NCI-H2029 (cell line): Measurements from ENCODE around the gene SNX3.
"Not testable (repeated sequence)": the region's sequence is repeated elsewhere in the genome, so short reads cannot be mapped to it uniquely, and the experiment has no call there.

Experiments
- DNase-seq: peaks from one replicate; lab custom pipeline; 2025; lab: John Stamatoyannopoulos, UW

The SNX3 gene

DNA sequence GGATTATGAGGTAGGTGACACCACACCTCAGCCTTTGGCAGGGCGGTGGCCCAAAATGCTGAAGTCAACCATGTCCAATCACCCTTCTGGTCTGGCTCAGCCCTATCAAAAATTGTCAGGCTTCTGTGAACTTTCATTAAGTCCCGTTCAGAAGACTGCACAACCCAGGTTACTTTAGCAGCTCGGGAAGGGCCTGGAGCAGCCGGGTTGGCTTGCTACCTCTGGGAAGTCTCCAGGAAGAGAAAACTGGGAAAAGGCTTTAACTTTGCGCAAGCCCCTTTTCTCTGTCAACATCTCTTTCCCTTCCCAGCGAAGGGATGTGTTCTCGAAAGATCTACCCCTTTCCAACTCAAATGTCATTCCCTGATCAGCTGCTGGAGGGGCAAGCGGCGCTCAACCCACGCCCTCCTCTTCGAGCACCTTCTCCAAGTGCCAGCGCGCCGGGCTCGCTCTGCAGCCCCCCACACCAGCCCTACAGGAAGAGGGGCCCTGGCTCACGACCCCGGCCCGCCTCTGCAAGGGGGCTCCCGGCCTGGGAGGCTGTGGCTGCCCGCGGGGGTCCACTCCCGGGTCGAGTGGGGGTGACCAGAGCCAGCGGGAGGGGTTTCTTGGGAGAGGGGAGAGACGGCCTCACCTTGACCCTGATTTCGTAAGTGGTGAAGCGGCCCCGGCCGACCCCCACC lies 573 bp downstream of the SNX3 start:
- no peak for DNase-seq

DNA sequence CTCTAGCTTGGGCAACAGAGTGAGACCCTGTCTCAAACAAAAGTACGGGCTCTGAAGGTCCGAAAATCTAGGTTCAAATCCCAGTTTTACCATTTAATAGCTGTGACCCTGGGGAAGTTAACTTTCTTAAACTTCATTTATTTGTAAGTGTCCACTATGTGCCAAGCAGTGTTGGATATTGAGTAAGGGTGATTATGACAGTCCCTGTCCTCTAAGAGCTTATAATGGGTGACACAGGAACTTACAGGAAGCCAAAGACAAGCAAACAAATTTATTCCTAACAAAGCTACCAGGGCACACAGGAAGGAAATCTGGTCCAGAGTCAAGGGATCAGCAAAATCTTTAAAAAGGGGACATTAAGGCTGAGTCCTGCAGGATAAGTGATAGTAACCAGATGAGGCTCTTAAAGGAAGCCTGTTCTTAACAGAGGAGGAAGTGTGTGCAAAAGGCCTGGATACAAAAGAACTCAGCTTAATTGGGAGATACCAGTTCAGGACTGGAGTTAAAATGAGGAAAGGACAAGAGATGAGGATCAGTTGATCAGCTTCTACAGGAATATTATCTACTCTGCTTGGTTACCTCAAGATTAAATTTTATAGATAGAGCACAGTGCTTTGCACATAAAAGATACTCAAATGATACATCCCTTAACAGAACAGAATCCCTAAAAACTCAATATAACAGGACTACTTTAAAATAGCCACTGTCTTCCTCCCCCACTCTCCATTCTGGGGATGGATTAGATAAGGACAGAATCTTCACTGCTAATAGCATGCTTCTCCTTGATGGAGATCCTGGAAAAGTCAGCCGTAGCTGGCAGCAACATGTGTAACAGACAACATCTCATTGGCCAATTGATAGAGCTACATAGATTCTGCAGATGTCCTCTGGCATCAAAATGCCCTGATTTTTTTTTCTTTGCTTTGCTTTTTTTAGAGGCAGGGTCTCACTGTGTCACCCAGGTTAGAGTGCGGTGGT lies 6.1 kb downstream of the SNX3 start:
- DNase-seq, result no peak

DNA sequence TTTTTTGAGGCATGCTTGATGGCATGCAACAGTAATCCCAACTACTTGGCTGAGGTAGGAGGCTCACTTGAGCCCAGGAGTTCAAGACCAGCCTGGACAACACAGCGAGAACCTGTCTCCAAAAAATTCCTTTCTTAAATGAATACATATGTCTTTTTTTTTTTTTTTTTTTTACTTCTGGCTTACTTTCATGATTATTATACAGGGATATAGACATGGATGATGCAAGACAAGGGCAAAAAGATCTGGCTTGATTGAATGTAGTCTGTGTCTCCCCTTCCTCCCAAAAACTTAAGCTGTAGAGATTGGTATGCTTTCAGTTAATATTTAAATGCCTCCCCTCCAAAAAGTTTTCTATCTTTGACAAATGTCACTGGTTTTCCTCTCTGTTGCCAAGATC lies 7.6 kb downstream of the SNX3 start:
- DNase-seq, result no peak

DNA sequence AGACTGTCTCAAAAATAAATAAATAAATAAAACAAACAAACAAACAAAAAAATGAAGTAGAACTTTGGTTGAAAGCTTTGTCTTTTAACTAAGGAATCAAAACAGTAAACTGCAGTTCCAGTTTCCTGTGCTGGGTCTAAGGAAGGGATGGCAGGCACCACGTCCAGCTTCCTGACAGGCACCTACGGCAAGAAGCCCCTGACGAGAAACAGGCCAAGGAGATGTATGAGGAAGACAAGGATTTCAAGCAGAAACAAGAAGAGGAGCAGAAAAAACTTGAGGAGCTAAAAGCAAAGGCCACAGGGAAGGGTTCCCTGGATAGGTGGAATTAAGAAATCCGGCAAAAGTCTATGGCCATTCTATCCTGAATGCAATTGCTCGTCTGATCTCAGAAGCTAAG lies 8.8 kb downstream of the SNX3 start:
- no peak for DNase-seq

DNA sequence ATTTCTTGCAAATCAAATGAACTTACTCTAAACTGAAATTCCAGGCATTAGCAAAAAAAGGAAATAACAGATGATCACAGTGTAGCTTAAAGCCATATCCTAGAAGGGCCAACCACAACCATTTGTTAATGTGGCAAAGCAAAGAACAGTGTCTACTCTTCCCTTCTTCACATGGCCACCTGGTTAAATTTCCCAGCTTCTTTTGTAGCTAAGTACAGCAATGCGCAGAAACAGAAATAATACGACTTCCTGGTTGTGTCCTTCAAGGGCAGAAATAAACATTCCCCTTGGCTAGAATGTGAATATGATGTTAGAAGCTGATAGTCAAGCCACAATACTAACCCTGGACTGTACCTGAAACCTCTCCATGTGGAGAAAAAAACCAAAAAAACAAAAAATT lies 9.6 kb downstream of the SNX3 start:
- no peak for DNase-seq

DNA sequence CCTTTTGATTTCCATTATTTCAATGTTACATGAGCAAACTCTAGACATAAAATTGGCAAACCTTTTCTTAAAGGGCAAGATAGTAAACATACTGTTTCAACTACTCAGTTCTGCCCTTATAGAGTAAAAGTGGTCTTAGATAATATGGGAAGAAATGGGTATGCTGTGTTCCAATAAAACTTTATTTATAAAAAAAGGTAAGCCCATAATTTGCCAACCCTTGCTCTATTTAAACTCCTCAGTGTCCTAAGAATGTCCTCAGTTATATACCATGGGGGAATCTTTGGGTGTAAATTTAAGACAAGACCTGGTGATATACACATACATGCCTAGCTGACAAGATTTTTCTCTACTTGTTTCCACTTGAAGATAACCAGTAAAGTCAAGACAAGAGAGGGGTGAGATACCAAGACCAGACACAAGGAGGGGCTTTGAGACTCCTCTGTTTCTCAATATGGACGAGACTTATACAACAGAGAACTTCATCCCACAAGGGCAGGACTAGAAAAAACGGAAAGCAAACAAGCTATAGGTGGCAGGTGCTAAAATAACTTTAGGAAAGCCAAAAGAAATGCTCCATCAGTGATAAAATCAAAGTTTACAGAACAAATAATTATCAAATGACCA lies 10.5 kb downstream of the SNX3 start:
- DNase-seq, result no peak

DNA sequence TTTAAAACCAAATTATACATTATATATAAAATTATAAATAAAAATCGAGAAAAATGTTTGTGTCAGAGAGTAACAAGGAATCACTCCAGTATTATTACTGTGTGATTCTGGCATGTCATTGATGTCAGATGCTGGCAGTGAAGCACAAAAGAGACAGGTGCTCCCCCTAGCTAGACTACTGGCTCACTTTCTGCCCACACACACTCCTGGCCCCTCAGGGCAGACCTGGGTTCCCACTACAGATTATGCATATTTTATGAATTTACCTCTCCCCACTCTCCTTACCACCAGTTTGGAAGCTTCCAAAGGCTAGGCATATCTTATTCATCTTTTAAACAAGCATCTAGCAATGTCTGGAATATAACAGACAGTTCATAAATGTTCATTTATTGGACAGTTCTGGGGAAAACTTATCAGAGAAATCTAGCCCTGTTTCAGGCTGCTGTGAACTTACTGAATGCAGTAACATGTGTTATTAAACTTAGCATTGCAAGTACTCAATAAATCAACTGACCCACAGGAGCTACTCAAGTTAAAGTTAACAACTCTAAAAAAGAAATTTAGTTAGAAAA lies 12.8 kb downstream of the SNX3 start:
- no peak for DNase-seq

DNA sequence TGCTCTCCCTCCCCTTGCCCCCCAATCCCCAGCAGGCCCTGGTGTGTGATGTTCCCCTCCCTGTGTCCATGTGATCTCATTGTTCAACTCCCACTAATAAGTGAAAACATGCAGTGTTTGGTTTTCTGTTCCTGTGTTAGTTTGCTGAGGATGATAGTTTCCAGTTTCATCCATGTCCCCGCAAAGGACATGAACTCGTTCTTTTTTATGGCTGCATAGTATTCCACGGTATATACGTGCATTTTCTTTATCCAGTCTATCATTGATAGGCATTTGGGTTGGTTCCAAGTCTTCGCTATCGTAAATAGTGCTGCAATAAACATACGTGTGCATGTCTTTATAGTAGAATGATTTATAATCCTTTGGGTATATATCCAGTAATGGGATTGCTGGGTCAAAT lies 15.7 kb downstream of the SNX3 start:
- not testable (repeated sequence) for DNase-seq

DNA sequence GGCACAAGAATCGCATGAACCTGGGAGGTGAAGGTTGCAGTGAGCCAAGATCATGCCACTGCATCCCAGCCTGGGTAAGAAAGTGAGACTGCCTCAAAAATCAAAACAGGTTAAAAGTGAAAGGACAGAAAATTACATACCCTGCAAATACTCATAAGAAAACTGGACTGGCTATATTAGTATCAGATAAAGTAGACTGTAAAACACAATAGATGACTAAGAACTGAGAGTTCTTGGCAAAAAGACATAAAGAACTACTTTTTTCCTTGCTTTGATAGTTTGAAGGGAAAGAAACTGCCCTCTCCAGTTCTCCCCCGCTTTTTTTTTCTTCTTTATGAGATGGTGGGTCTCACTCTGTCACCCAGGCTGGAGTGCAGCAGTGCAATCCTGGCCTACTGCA lies 17.0 kb downstream of the SNX3 start:
- no peak for DNase-seq

DNA sequence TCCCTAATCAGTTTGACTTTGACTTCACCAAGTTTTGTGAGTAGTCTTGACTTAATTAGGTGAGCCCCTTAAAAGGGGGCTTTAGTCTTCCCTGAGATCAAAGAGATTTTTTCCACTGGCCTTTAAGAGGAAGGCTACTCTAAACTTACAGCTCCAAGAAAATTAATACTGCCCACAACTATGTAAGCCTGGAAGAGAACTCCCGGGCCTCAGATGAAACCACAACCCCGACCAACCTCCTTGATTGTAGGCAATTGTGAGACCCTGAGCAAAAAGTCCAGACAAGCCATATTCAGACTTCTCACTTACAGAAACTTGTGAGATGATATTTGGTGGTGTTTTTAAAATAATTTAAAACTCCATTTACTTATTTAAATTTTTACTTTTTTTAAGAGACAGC lies 18.1 kb downstream of the SNX3 start:
- no peak for DNase-seq

DNA sequence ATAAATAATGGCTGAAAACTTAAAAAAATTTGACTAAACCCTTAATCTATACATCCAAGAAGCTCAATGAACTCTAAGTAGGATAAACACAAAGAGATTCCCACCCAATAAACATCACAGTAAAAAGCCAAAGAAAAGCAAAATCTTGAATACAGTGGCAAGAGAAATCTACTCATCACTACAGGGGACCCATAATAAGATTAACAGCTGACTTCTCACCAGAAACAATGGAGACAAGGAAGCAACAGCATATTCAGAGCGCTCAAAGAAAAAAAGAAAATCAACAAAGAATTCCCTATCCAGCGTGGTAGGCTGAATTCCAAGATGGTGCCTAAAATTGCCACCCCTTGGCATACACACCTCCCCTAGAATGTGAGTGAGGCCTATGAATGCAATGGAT lies 18.6 kb downstream of the SNX3 start:
- no peak for DNase-seq

DNA sequence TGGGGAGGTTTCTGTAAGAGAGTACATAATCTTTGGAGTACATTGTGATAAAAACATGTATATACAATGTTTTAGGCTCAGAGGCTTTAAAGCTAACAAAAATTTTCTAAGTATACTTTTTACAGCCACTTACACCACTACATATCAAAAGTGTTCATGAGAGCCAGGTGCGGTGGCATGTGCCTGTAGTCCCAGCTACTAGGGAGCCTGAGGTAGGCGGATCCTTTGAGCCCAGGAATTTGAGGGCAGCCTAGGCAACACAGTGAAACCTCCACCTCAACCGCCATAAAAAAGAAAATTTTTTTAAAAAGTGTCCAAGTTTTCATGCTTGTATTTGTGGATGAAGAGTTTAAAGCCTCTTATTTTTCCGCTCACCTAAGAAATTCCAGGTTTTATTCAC lies 22.5 kb downstream of the SNX3 start:
- no peak for DNase-seq

DNA sequence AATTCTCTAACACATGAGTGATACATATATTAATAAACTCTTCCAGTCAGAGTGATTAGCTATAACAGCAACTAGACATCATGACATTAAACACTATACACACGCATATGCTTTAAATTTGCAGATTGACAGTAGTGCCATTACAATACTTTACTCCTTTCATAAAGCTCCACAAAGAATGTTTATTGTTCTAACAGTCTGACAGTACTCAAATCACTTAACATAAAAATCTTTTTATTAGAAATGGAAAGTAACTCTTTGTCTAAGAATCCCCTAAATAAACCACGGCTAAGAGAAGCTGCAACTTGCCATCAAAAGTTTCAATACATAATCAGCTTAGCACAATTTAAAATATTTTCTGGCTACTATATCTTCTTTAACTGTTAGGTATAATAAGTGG lies 24.0 kb downstream of the SNX3 start:
- DNase-seq, result no peak

DNA sequence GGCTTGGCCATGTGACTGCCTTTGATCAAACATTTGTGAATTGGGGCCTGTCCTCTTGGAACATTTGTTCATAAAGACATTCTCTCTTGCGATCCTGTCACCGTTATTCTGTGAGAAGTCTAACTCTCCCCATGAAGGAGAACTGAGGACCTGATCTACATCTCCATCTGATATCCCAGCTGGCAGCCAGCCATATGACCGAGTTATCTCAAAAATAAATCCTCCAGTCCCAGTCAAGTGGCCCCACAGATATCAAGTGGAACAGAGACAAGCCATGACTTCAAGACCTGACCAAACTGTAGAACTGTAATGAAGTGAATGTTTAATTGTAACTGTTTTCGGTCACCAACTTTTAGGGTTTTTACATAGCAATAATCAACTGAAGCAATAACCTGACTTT lies 25.7 kb downstream of the SNX3 start:
- DNase-seq, result peak; percentile 15

DNA sequence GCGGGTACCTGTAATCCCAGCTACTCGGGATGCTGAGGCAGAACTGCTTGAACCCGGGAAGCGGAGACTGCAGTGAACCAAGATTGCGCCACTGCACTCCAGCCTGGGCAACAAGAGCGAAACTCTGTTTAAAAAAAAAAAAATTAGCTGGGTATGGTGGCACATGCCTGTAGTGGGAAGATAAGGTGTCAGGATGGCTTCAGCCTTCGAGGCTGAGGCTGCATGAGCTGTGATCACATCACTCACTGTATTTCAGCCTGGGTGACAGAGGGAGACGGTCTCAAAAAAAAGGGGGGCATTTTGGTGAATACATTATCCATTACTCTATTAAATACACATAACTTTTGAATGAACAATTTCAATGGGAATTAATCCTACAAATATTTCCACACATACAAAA lies 32.4 kb downstream of the SNX3 start:
- DNase-seq, result no peak

DNA sequence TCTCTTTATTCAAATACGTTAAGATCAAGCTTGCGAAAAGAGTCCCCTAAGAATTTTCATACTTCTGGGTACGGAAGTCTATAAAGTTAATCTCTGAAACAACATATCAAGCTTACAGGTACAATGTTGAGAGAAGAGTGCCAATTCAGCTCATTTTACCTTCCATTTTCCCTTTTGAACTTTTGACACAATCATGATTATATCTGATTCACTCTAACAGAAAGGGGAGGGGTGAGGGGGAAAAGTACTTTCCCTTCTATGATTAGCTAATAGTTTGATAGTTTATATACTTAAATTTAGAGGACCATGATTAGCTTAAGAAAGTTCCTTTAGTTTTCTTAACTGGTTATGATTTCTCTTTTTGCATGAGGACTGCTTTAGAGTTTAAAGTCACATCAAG lies 33.5 kb downstream of the SNX3 start:
- DNase-seq, result no peak

DNA sequence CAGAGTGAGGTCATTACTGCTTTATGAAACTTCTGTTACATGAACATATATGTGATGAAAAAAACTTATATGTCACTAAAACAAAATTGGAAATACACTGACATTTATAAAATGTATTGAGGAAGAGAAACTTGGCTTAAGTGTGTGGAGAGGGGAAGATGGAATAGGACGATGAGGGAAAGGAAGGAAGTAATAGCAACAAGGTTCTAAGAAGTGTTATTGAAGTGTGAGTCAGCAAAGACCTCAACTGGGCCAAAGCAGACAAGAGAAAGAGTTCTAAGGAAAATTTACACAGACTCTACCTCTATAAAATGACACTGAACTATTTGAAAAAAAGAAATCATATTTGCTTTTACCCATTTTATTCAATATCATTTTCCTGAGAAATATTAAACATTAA lies 38.3 kb downstream of the SNX3 start:
- no peak for DNase-seq

DNA sequence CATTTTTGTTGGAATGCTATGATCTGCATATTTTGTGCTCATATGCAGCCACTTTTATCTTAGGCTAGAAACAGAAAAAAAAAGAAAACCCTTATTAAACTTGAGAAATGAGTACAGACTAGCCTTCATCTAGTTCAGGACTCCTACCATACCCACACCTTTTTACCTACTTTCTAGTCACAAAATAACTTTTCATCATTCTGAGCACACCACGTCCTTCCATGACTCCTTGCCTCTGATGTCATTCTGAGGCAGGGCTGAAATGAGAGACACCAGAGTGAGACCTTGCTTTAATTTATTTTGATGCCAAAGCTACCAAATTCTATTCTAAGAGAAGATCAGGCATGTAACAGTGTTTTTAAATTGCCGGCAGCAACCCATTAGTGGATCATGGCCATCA lies 38.8 kb downstream of the SNX3 start:
- no peak for DNase-seq

DNA sequence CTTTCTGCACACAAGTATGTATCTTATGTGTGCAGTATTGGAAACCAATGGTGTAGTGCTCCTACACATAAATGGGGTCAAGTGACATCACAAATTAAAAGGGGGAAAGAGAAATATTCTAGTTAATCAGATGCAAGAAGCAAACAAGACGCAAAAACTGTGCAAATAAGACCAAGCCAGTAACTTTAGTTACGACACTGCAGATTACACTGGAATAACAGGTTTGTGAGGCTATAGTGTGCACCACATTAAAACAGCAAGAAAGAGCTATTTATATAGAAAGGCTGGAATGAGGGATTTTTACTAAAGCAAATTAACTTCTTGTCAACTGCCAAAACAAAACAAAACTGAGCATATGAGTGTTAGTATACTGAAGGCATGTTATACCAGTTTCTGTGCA lies 49.2 kb downstream of the SNX3 start:
- DNase-seq, result no peak

DNA sequence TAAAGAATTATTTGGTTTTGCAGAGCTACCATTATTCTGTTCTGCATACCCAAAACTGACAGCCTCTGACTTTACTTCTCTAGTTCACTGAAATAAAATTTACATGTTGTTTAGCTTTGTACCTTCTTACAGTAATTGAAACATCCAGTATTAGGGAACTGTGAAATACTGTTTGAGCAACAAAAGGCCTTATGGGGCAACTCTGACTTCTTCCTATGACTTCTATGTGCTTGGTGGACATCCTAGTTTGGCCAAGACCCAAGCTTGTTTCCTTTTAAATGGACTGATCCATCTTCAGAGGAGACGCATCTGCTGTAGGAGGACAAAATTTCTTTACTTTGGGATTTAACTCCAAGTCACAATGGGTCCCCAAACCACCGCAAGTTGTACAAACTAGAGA lies 50.3 kb downstream of the SNX3 start:
- no peak for DNase-seq

DNA sequence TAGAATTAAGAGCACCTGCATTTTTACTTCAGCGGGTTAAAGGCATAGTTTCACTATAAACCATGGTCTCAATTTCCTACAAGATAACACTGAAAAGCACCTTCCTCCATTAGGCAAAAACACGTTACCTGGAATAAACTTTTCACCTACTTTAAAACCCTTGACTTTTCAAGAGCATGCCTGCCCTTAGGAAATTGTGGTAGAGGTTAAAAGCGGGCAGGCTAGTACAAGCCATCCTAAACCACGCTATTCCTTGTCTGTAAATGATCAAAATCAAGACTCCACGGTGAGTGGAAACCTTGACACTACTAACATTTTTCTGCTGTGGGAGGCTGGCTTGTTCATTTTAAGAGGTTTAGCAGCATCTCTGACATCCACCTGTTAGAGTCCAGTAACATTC lies 51.1 kb downstream of the SNX3 start:
- no peak for DNase-seq

DNA sequence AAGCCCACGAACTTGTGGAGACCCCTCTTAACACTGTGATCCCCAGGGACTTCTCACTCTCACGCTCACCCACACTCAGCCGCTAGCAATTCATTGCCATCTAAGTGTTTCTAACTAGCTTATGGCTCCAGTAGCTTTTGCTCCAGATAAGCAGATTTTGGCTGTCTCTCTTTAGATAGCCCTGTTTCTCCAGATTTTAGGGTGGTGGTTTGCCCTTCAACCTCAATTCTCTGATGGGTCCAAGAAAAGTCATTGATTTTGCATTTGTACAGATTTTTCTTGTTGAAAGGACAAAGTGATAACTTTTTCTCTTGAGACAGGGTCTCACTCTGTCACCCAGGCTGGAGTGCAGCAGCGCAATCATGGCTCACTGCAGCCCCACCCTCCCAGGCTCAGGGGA lies 53.8 kb downstream of the SNX3 start:
- no peak for DNase-seq
